GM20000 (cell line): ENCODE results near the gene CRB2.

Source experiments
- DNase-seq: peaks from one replicate; pipeline ENCODE4 v3.0.0; 2012; ENCODE audit warnings: low spot score
- TF ChIP-seq, protein P1 (sequence below): IDR thresholded peaks from 2 replicates; pipeline ENCODE4 v1.5.1; 2012; ENCODE audit warnings: mild to moderate bottlenecking, control low read depth; ENCODE audit errors: extremely low read depth, missing control alignments

CRB2 gene

DNA sequence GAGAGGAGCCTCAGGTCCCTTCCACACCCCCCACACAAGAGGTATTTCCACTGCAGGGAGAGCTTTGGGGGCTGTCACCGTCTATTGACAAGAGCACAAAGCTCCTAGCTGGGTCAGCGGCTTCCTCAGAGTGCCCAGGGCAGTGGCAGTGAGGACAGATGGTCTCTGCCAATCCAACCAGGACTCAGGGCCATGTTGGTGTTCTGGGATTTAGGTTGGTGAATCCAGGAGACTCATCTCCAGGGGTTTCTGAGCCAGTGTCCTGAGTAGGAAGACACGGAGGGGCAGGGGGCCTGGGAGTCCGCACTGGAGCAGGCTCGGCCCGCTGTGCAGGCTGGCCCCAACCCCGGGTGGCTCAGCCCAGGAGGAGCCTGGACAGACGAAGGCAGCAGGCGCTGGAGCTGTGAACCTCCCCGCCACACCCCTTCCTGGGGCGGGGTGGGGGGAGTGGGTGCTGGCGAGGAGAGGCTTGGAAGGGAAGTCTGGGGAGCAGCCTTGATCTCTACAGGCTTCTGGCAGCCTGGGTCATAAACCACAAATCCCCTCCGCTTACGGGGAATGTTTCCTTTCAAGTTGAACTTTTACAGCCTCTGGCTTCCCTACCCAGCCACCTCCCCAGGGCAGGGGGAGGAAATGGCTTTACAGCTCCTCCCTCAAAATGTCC is 19.6 kb downstream of the CRB2 start:
- peak; percentile 26 for DNase-seq
- TF ChIP-seq, protein P1, sequence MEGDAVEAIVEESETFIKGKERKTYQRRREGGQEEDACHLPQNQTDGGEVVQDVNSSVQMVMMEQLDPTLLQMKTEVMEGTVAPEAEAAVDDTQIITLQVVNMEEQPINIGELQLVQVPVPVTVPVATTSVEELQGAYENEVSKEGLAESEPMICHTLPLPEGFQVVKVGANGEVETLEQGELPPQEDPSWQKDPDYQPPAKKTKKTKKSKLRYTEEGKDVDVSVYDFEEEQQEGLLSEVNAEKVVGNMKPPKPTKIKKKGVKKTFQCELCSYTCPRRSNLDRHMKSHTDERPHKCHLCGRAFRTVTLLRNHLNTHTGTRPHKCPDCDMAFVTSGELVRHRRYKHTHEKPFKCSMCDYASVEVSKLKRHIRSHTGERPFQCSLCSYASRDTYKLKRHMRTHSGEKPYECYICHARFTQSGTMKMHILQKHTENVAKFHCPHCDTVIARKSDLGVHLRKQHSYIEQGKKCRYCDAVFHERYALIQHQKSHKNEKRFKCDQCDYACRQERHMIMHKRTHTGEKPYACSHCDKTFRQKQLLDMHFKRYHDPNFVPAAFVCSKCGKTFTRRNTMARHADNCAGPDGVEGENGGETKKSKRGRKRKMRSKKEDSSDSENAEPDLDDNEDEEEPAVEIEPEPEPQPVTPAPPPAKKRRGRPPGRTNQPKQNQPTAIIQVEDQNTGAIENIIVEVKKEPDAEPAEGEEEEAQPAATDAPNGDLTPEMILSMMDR = no peak

DNA sequence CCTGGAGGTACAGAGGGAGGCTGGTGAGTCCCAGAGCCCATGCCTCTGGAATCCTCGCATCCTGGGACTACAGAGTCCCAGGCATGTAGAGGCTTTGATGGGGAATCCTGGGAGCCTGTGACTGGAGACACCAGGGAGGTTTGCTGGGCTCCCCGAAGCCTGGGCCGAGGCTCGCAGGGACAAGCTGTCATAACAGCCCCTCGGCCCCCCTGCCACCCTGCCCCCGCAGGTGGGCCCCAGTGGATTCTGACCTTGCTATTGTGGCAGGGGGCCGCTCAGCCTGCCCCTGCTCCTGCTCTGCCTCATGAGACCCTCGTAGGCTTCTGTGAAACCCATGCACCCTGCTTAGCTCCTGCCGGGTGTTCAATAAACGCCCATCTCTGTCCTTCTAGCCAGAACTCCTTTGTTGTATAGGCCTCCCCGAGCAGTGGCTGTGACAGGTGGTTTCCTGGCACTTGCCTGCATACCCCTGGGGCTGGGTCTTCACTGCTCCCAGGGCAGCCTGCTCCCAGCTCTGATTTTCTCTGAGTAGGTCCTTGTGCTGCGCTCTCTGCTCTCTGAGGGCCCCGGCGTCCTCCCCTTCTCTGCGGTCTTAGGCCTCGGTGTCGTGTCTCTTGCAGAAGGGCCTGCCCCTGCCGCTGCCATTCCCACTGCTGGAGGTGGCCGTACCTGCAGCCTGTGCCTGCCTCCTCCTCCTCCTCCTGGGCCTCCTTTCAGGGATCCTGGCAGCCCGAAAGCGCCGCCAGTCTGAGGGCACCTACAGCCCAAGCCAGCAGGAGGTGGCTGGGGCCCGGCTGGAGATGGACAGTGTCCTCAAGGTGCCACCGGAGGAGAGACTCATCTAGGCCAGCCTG is 20.4 kb downstream of the CRB2 start:
- peak; percentile 32 for DNase-seq
- TF ChIP-seq, protein P1 = no peak

DNA sequence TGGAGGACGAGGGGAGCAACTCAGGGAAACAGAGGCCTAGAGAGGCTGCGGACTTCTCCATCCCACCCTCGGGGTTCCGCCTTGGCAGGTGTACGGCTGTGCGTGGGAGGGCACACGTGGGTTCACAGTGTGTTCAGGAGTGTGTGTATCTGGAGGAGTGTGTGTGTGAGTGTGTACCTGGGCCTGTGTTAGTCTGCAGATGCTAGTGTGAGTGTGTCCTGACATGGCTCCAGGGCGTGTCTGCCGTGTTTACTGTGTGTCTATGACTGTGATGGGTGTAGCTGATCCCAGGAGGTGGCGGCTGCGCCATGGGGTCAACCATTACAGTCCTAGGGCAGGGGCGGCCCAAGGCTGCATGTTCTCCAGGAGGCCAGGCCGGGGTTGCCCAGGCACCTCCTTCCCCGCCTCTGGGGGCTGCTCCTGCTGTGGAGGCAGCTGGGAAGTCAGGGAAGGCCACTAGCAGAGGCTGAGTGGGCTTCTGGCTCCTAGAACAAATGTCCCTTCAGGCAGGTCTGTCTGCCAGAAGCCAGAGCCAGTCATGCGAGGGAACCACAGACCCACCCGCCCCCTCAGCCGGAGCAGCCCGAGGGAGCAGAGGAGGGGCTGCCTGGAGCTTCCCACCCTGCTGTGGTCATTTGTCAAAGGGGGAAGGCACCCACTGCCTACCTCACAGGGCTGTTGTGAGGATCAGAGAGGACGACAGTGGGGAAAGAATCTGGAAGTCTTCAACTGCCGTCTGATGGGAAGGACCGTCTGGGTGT is 21.4 kb downstream of the CRB2 start:
- peak; percentile 34 for DNase-seq
- TF ChIP-seq, protein P1 = no peak

DNA sequence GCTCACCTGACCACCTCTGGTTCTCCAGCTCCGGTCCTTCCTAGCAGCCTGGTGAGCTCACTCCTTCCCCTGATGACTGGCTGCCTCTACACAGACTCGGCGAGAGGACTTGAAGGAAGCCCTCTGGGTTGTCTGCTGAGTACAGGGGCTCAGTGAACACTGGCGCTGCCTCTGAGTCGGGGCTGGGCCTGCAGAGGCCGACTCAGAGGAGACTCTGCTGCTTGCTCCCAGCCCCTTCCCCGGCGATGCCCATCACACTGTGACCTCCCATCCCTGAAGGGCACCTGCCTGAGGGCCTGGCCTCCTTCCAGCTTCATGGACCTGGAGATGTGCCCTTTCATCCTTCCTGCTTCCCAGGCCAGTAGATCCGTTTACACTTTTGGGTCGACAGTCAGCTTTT is 22.0 kb downstream of the CRB2 start:
- TF ChIP-seq, protein P1 = no peak
- DNase-seq = peak; percentile 33

DNA sequence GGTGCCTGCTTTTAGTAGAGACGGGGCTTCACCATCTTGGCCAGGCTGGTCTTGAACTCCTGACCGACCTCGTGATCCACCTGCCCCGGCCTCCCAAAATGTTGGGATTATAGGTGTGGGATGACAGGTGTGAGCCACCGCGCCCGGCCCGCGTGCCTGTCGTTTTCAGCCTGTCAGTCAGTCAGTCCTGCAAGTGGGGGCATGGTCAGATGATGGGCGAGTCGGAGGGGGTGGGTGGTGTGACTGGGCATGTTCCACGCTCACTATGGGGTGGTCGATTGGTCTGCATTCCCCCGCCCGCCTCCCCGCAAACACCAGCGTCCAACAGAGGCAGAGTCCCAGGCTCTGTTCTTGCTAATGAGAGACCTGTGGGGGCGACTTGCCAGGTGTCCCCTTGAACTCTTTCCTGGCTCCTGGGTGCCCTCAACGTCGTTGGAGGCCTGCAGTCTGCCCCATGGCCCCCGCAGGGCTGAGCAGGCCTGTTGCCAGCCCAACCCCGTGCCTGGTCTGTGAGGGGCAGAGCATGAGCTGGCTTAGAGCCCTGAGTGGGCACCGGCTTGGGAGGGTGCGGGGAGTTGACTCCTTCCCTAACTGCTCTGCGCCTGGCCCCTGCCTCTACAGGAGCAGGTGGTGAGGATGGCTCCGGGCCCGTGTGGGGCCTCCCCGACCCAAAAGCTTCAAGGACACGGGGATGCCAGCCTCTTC is 23.1 kb downstream of the CRB2 start:
- TF ChIP-seq, protein P1 = no peak
- no peak for DNase-seq

DNA sequence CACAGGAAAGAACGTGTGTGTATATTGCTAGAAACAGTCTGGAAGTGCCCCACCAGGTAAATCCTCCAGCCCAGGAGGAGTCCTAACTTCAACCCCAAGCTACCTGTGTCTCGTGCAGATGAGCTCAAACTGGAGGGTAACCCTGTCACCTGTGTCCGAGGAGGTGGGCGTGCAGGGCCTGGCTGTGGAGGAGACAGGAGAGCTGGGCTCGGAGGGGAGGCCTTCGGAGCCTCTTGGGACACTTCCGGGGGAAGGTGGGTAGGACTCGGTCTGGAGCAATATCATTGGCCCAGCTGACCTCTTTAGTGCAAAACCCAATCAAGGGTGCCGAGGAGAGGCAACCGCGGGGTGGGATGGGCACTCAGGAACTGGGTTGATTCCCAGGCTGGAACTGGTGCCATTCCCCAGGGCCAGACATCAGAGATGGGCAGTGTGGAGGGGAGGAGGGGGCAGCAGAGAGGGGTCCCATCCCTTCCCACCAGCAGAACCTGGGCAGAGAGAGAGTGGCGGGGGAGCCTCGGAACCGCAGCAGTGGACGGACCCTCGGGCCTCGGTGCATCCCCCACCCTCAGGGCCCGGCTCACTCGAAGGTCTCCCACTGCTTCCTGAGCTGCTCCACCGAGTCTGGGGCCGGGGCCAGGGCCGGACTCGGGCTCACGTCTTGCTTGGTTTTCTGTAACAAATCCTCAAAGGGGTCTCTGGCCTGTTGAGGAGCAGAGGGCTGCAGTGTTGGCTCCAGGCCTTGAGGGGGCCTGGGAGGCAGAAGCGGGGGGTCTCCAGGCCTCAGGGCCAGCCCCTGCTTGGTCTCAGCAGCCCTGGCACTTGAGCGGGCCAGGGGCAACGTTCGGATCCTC is 25.1 kb downstream of the CRB2 start:
- no peak for DNase-seq
- TF ChIP-seq, protein P1 = no peak
